A549 (cell line): ENCODE results near the gene TNK1.

Experiments
- CEBPB ChIP-seq, 2 experiments: fragments of >200 bp in 1 of 2; sonication (Bioruptor Twin) in 1 of 2; formaldehyde crosslinking in 1 of 2; IDR thresholded peaks; 2 replicates each; pipeline ENCODE4 v1.6.1; 2012 to 2016
- EP300 ChIP-seq, 2 experiments: fragments of >200 bp; sonication (Bioruptor Twin); formaldehyde crosslinking; IDR thresholded peaks; 2 replicates in 1 of 2; 3 replicates in 1 of 2; pipeline ENCODE4 v1.6.1; 2016 to 2017
- JUN ChIP-seq, 2 experiments: fragments of >200 bp; sonication (Bioruptor Twin); formaldehyde crosslinking; IDR thresholded peaks; 2 replicates in 1 of 2; 3 replicates in 1 of 2; pipeline ENCODE4 v1.6.1; 2016 to 2017
- MAFK ChIP-seq: fragments of 450-650 bp; IDR thresholded peaks from 2 replicates; pipeline ENCODE4 v1.6.1; 2014; ENCODE audit not compliant: partially characterized antibody
- MAZ ChIP-seq: fragments of 150-350 bp; IDR thresholded peaks from 2 replicates; pipeline ENCODE4 v1.6.1; 2014; ENCODE audit warnings: antibody characterized with exemption, low read depth, low read length, borderline replicate concordance
- MYC ChIP-seq: IDR thresholded peaks from 2 replicates; pipeline ENCODE4 v1.6.1; 2012; ENCODE audit warnings: mild to moderate bottlenecking, inconsistent platforms, low read length, improper control_type of control experiment, borderline replicate concordance
- NR3C1 ChIP-seq: fragments of >200 bp; sonication (Bioruptor Twin); formaldehyde crosslinking; IDR thresholded peaks from 3 replicates; pipeline ENCODE4 v1.6.1; 2017
- POLR2A ChIP-seq: IDR thresholded peaks from 2 replicates; pipeline ENCODE4 v1.6.1; 2012; ENCODE audit warnings: mild to moderate bottlenecking, low read length
- TF ChIP-seq, protein P1 (sequence below): fragments of 450-650 bp; IDR thresholded peaks from 2 replicates; pipeline ENCODE4 v1.6.1; 2014; ENCODE audit warnings: antibody characterized with exemption
- TF ChIP-seq, protein P2 (sequence below): fragments of >200 bp; sonication (Bioruptor Twin); formaldehyde crosslinking; IDR thresholded peaks from 3 replicates; pipeline ENCODE4 v1.5.1; 2016
- TF ChIP-seq, protein P3 (sequence below): fragments of 200-600 bp; sonication (generic); IDR thresholded peaks from 2 replicates; pipeline ENCODE4 v1.6.1; 2016; ENCODE audit warnings: antibody characterized with exemption, mild to moderate bottlenecking, moderate library complexity

DNA sequence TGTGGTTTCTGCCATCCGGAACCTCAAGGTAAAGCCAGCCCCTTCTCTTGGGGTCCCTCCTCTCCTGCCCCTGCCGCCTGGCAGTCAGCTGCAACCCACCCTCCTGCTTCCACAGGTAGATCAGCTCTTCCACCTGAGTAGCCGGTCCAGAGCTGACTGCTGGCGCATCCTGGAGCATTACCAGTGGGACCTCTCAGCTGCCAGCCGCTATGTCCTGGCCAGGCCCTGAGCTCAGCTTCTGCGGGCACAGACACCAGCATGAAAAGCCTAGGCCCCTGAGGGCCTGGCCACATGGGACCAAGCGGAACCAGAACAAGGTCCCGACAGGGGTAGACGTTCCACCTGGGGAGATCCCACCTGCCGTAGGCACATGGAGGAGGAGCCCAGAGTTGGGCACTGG lies 8.0 kb downstream of the TNK1 start:
- TF ChIP-seq, protein P1, sequence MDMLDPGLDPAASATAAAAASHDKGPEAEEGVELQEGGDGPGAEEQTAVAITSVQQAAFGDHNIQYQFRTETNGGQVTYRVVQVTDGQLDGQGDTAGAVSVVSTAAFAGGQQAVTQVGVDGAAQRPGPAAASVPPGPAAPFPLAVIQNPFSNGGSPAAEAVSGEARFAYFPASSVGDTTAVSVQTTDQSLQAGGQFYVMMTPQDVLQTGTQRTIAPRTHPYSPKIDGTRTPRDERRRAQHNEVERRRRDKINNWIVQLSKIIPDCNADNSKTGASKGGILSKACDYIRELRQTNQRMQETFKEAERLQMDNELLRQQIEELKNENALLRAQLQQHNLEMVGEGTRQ, result no peak
- TF ChIP-seq NR3C1, result no peak
- TF ChIP-seq, protein P2, sequence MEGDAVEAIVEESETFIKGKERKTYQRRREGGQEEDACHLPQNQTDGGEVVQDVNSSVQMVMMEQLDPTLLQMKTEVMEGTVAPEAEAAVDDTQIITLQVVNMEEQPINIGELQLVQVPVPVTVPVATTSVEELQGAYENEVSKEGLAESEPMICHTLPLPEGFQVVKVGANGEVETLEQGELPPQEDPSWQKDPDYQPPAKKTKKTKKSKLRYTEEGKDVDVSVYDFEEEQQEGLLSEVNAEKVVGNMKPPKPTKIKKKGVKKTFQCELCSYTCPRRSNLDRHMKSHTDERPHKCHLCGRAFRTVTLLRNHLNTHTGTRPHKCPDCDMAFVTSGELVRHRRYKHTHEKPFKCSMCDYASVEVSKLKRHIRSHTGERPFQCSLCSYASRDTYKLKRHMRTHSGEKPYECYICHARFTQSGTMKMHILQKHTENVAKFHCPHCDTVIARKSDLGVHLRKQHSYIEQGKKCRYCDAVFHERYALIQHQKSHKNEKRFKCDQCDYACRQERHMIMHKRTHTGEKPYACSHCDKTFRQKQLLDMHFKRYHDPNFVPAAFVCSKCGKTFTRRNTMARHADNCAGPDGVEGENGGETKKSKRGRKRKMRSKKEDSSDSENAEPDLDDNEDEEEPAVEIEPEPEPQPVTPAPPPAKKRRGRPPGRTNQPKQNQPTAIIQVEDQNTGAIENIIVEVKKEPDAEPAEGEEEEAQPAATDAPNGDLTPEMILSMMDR, result no peak
- TF ChIP-seq, protein P3, sequence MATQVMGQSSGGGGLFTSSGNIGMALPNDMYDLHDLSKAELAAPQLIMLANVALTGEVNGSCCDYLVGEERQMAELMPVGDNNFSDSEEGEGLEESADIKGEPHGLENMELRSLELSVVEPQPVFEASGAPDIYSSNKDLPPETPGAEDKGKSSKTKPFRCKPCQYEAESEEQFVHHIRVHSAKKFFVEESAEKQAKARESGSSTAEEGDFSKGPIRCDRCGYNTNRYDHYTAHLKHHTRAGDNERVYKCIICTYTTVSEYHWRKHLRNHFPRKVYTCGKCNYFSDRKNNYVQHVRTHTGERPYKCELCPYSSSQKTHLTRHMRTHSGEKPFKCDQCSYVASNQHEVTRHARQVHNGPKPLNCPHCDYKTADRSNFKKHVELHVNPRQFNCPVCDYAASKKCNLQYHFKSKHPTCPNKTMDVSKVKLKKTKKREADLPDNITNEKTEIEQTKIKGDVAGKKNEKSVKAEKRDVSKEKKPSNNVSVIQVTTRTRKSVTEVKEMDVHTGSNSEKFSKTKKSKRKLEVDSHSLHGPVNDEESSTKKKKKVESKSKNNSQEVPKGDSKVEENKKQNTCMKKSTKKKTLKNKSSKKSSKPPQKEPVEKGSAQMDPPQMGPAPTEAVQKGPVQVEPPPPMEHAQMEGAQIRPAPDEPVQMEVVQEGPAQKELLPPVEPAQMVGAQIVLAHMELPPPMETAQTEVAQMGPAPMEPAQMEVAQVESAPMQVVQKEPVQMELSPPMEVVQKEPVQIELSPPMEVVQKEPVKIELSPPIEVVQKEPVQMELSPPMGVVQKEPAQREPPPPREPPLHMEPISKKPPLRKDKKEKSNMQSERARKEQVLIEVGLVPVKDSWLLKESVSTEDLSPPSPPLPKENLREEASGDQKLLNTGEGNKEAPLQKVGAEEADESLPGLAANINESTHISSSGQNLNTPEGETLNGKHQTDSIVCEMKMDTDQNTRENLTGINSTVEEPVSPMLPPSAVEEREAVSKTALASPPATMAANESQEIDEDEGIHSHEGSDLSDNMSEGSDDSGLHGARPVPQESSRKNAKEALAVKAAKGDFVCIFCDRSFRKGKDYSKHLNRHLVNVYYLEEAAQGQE, result no peak
- no peak for TF ChIP-seq MYC
- no peak for TF ChIP-seq MAZ
- TF ChIP-seq MAFK, result no peak
- no peak for TF ChIP-seq CEBPB (IDR thresholded peaks at IDR 0.05)
- TF ChIP-seq EP300 (IDR thresholded peaks at IDR 0.05), result no peak
- no peak for TF ChIP-seq JUN (IDR thresholded peaks at IDR 0.05)
- no peak for TF ChIP-seq POLR2A
